ENCODE data around the gene GDF10. TPM values are rescaled to one million over a fixed set of nuclear protein-coding genes. Genes with fewer than 3 reads are reported as not detected.

Gene GDF10
- total RNA-seq, 1 experiment from 2014 or later, result not detected

DNA sequence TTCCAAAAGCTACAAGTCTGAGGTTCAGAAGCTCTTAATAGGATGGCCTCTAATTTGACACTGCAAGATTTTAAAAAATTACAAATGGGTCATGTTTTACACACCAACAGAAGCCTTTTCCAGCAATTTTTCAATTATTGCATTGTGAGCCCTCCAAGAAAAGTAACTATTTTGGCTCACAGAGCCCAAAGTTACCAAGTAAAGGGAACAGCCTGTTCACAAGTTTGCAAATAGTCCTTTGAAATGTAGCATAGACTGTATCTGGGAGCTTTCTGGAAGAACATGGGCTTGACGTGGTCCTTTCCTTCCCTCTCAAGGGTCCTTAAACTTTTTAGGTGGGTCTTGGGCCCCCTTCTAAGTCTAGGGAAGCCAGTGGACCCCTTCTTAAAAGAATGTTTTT lies 1.3 kb upstream of the GDF10 start:
- no peak for DNase-seq

DNA sequence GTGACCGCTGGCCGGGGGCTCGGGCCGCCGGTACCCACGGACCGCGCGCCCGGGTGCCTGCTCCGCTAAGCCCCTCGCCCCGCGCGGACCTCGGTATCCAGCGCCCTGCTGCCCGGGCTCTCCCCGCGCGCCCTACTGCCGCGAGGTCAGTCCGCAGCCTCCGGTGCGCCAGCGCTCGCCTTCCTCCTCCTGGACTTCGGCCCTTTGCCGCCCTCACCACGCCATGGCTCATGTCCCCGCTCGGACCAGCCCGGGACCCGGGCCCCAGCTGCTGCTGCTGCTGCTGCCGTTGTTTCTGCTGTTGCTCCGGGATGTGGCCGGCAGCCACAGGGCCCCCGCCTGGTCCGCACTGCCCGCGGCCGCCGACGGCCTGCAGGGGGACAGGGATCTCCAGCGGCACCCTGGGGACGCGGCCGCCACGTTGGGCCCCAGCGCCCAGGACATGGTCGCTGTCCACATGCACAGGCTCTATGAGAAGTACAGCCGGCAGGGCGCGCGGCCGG lies 483 bp downstream of the GDF10 start:
- CTCF ChIA-PET, result no interaction called here
- H3K4me3 Mint-ChIP-seq (ENCODE audit: low read depth, unreplicated experiment), result no peak overlapping the region
- DNase-seq, result no peak
- intact Hi-C loops (cut with micrococcal nuclease; ENCODE audit: unreplicated experiment), result no loop called here
- no TSS peak for BruUV-seq (replicated peaks)
- no peak overlapping the region for H3K27ac Mint-ChIP-seq (ENCODE audit: unreplicated experiment)
- TF ChIP-seq, protein P1, sequence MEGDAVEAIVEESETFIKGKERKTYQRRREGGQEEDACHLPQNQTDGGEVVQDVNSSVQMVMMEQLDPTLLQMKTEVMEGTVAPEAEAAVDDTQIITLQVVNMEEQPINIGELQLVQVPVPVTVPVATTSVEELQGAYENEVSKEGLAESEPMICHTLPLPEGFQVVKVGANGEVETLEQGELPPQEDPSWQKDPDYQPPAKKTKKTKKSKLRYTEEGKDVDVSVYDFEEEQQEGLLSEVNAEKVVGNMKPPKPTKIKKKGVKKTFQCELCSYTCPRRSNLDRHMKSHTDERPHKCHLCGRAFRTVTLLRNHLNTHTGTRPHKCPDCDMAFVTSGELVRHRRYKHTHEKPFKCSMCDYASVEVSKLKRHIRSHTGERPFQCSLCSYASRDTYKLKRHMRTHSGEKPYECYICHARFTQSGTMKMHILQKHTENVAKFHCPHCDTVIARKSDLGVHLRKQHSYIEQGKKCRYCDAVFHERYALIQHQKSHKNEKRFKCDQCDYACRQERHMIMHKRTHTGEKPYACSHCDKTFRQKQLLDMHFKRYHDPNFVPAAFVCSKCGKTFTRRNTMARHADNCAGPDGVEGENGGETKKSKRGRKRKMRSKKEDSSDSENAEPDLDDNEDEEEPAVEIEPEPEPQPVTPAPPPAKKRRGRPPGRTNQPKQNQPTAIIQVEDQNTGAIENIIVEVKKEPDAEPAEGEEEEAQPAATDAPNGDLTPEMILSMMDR (IDR thresholded peaks at IDR 0.05; ENCODE audit: unreplicated experiment), result no peak
- no peaks in the 10 kb centered on the region for H3K36me3 Mint-ChIP-seq (ENCODE audit: insufficient read depth, unreplicated experiment)
- no peaks in the 10 kb centered on the region for H3K9me3 Mint-ChIP-seq (ENCODE audit: low read depth, unreplicated experiment)
- H3K27me3 Mint-ChIP-seq (ENCODE audit: unreplicated experiment), result peaks cover 66% of the 10 kb centered on the region
- H3K4me1 Mint-ChIP-seq (ENCODE audit: low read depth, unreplicated experiment), result no peaks in the 10 kb centered on the region

More for the DNA sequence above, 1.3 kb upstream of the GDF10 start:
- TF ChIP-seq, protein P1 (IDR thresholded peaks at IDR 0.05; ENCODE audit: unreplicated experiment), result no peak
- H3K4me3 Mint-ChIP-seq (ENCODE audit: low read depth, unreplicated experiment), result no peak overlapping the region
- no TSS peak for BruUV-seq (replicated peaks)
- CTCF ChIA-PET, result no interaction called here
- intact Hi-C loops (cut with micrococcal nuclease; ENCODE audit: unreplicated experiment), result no loop called here
- H3K4me1 Mint-ChIP-seq (ENCODE audit: low read depth, unreplicated experiment), result no peaks in the 10 kb centered on the region
- no peaks in the 10 kb centered on the region for H3K9me3 Mint-ChIP-seq (ENCODE audit: low read depth, unreplicated experiment)
- H3K27ac Mint-ChIP-seq (ENCODE audit: unreplicated experiment), result no peak overlapping the region
- H3K27me3 Mint-ChIP-seq (ENCODE audit: unreplicated experiment), result peaks cover 66% of the 10 kb centered on the region
- H3K36me3 Mint-ChIP-seq (ENCODE audit: insufficient read depth, unreplicated experiment), result no peaks in the 10 kb centered on the region

DNA sequence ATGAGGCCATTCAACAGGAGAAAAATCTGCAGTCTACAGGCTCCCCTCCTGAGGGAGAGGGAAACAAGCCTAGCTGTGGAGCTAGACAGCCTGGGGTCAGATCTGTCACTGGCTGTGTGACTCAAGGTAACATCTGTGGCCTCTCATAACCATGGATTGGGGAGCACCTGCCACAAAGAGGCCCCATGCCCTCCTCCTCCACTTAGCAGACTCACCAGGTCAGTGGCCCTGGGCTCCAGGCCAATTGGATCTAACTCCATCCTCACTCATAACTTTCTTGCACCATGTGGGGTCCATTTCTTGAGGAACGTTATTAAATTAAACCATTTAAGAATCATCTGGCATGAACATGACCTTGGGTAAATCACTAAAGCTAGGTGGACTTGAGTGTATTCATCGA lies 1.8 kb downstream of the GDF10 start:
- H3K27me3 Mint-ChIP-seq (ENCODE audit: unreplicated experiment), result peaks cover 66% of the 10 kb centered on the region
- CTCF ChIA-PET, result no interaction called here
- intact Hi-C loops (cut with micrococcal nuclease; ENCODE audit: unreplicated experiment), result no loop called here
- H3K4me3 Mint-ChIP-seq (ENCODE audit: low read depth, unreplicated experiment), result no peak overlapping the region
- H3K36me3 Mint-ChIP-seq (ENCODE audit: insufficient read depth, unreplicated experiment), result no peaks in the 10 kb centered on the region
- TF ChIP-seq, protein P1 (IDR thresholded peaks at IDR 0.05; ENCODE audit: unreplicated experiment), result no peak
- BruUV-seq (replicated peaks), result no TSS peak
- DNase-seq, result no peak
- H3K4me1 Mint-ChIP-seq (ENCODE audit: low read depth, unreplicated experiment), result no peaks in the 10 kb centered on the region
- no peaks in the 10 kb centered on the region for H3K9me3 Mint-ChIP-seq (ENCODE audit: low read depth, unreplicated experiment)
- H3K27ac Mint-ChIP-seq (ENCODE audit: unreplicated experiment), result no peak overlapping the region

DNA sequence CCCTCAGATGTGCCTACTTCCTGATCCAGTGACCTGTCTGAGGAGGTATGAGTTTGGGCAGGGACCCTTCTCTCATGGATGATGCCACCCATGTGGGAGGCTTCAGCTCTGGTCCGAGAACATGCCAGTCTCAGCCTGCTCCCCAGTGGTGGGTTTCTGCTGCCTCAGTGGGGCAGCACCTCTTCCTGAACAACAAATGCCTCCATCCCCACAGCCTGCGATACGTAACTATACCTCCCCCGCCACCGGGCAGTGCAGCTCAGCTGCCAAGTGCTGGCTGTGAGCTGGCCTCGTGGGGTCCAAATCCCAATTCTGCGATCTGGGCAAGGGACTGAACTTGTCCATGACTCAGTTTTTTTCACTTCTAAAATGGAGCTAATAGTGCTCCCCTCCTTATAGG lies 3.1 kb downstream of the GDF10 start:
- H3K27ac Mint-ChIP-seq (ENCODE audit: unreplicated experiment), result no peak overlapping the region
- CTCF ChIA-PET, result interaction anchor here (0.8 kb wide), 1 partner anchor 9 kb away, joined by 3 read pairs; no protein-coding TSS in a partner anchor
- H3K9me3 Mint-ChIP-seq (ENCODE audit: low read depth, unreplicated experiment), result no peaks in the 10 kb centered on the region
- no peak overlapping the region for H3K4me3 Mint-ChIP-seq (ENCODE audit: low read depth, unreplicated experiment)
- BruUV-seq (replicated peaks), result no TSS peak
- H3K36me3 Mint-ChIP-seq (ENCODE audit: insufficient read depth, unreplicated experiment), result no peaks in the 10 kb centered on the region
- intact Hi-C loops (cut with micrococcal nuclease; ENCODE audit: unreplicated experiment), result no loop called here
- TF ChIP-seq, protein P1 (IDR thresholded peaks at IDR 0.05; ENCODE audit: unreplicated experiment), result no peak
- peaks cover 66% of the 10 kb centered on the region for H3K27me3 Mint-ChIP-seq (ENCODE audit: unreplicated experiment)
- DNase-seq, result no peak
- H3K4me1 Mint-ChIP-seq (ENCODE audit: low read depth, unreplicated experiment), result no peaks in the 10 kb centered on the region

All from Calu3 (cell line).